ENCODE measurements around the gene CNOT6L. TPM values are rescaled to one million over a fixed set of nuclear protein-coding genes. Genes with fewer than 3 reads are reported as not detected.

Gene CNOT6L
- total and polyA plus RNA-seq, 2 donors from 2014 or later: 5.8 to 73.3 TPM

DNA sequence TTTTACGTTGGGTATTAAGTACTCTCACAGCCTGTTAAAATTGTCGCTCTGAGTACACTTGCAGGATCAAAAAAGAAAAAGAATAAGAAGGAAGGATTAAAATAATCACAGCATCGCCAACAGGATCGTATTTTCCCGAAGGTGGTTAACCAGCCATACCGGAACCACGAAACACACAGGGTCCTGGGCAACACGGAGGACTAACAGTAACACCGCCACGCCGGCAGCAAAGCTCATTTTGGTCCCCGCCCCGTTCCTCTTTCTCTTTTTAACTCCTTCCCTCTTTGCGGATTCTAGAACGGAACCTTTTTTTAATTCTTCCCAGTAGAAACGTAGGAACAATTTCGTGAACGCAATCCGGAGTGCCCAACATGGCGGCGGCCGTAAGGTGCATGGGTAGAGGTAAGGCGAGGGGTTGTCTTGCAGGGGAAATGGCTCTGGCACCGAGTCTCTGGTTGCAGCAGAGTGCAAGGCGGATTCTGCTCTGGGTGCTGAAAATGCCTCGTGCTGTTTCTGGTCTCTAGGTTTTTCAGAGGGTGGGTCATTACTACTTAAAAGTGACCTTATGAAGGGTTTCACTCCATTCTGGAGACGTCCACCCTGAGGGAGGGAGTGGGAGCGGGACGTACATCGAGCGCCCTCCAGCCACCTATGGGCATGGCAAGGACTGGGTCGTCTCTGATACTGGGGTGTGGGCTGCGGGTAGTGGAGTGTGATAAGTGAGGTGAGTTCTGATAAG, 43.5 kb upstream of the CNOT6L start, which contains the start of gene MRPL1:
TSS of gene MRPL1 (plus strand) at position 353 of the 739 bp plus-strand sequence. CDS start at position 372, 19 bp downstream.
- no peaks in the 10 kb centered on the region for H3K36me3 ChIP-seq (ENCODE audit: control insufficient read depth in 2 of 3, insufficient read depth in 3 of 3, low read length in 3 of 3)
- no peaks in the 10 kb centered on the region for H3K9me3 ChIP-seq (ENCODE audit: control insufficient read depth in 2 of 3, insufficient read depth in 1 of 3, low read length in 3 of 3)
- H3K9ac ChIP-seq (ENCODE audit: low read length in 3 of 3): peak within 1 kb of the TSS; percentile 91 to 97 (median 96)
- no peaks in the 10 kb centered on the region for H3K27me3 ChIP-seq (ENCODE audit: control insufficient read depth, insufficient read depth, low read length)
- TF ChIP-seq, protein P1, sequence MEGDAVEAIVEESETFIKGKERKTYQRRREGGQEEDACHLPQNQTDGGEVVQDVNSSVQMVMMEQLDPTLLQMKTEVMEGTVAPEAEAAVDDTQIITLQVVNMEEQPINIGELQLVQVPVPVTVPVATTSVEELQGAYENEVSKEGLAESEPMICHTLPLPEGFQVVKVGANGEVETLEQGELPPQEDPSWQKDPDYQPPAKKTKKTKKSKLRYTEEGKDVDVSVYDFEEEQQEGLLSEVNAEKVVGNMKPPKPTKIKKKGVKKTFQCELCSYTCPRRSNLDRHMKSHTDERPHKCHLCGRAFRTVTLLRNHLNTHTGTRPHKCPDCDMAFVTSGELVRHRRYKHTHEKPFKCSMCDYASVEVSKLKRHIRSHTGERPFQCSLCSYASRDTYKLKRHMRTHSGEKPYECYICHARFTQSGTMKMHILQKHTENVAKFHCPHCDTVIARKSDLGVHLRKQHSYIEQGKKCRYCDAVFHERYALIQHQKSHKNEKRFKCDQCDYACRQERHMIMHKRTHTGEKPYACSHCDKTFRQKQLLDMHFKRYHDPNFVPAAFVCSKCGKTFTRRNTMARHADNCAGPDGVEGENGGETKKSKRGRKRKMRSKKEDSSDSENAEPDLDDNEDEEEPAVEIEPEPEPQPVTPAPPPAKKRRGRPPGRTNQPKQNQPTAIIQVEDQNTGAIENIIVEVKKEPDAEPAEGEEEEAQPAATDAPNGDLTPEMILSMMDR (IDR thresholded peaks at IDR 0.05; ENCODE audit: borderline replicate concordance, extremely low read depth, insufficient read depth): no peak
- FAIRE-seq (peak; percentile 93), DNase-seq (peak; percentile 92 to 98 (median 95))
- peak within 1 kb of the TSS; percentile 91 to 98 (median 98) for H3K4me3 ChIP-seq (ENCODE audit: low read length in 3 of 3)
- H3K27ac ChIP-seq (ENCODE audit: low read depth in 2 of 2, low read length in 2 of 2): peak within 1 kb of the TSS; percentile 94 to 95
- H3K4me1 ChIP-seq (ENCODE audit: control insufficient read depth in 2 of 3, insufficient read depth in 2 of 3, low read depth in 1 of 3, low read length in 3 of 3): peaks cover 0 to 3% (median 0%) of the 10 kb centered on the region in 3 donors
- intact Hi-C loops (cut with DNase I): no loop called here

DNA sequence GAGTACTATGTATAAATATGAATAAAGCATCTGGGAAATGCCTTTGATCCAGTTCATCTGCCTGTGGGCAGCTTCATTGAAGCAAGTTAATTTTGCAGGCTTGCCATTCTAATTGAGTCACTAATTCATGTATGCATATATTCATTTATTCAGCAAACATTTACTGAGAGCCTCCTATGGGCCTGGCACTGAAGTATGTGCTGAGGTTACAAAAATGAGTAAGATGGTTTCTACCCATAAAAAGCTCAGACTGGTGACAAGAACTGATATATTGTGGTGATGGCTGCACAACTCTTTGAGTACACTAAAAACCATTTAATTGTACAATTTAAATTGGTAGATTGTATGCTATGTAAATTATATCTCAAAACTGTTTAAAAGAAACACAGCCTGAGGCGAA, 42.3 kb upstream of the CNOT6L start:
- peak in 1 of 5 donors; percentile 44 for DNase-seq
- no peak for FAIRE-seq
- Histone ChIP-seq H3K9me3 (ENCODE audit: control insufficient read depth in 2 of 3, insufficient read depth in 1 of 3, low read length in 3 of 3) (no peaks in the 10 kb centered on the region), H3K9ac (ENCODE audit: low read length in 3 of 3) (peak overlapping the region in 2 of 3 donors; percentile 91 to 97), H3K36me3 (ENCODE audit: control insufficient read depth in 2 of 3, insufficient read depth in 3 of 3, low read length in 3 of 3) (no peaks in the 10 kb centered on the region), H3K4me1 (ENCODE audit: control insufficient read depth in 2 of 3, insufficient read depth in 2 of 3, low read depth in 1 of 3, low read length in 3 of 3) (peaks cover 0 to 3% (median 0%) of the 10 kb centered on the region in 3 donors), H3K4me3 (ENCODE audit: low read length in 3 of 3) (peak overlapping the region; percentile 91 to 98 (median 98)), H3K27ac (ENCODE audit: low read depth in 2 of 2, low read length in 2 of 2) (peak overlapping the region; percentile 94 to 95), H3K27me3 (ENCODE audit: control insufficient read depth, insufficient read depth, low read length) (no peaks in the 10 kb centered on the region)
- intact Hi-C loops (cut with DNase I): no loop called here
- TF ChIP-seq, protein P1 (IDR thresholded peaks at IDR 0.05; ENCODE audit: borderline replicate concordance, extremely low read depth, insufficient read depth): no peak

GRCh38 chr4:77859256-77859655, 40.1 kb upstream of the CNOT6L start:
- Histone ChIP-seq H3K27me3 (ENCODE audit: control insufficient read depth, insufficient read depth, low read length) (no peaks in the 10 kb centered on the region), H3K4me1 (ENCODE audit: control insufficient read depth in 2 of 3, insufficient read depth in 2 of 3, low read depth in 1 of 3, low read length in 3 of 3) (peaks cover 0 to 3% (median 0%) of the 10 kb centered on the region in 3 donors), H3K4me3 (ENCODE audit: low read length in 3 of 3) (no peak overlapping the region), H3K9ac (ENCODE audit: low read length in 3 of 3) (no peak overlapping the region), H3K36me3 (ENCODE audit: control insufficient read depth in 2 of 3, insufficient read depth in 3 of 3, low read length in 3 of 3) (no peaks in the 10 kb centered on the region), H3K27ac (ENCODE audit: low read depth in 2 of 2, low read length in 2 of 2) (no peak overlapping the region), H3K9me3 (ENCODE audit: control insufficient read depth in 2 of 3, insufficient read depth in 1 of 3, low read length in 3 of 3) (no peaks in the 10 kb centered on the region)
- DNase-seq: peak in 1 of 5 donors; percentile 15
- intact Hi-C loops (cut with DNase I): no loop called here
- TF ChIP-seq, protein P1 (IDR thresholded peaks at IDR 0.05; ENCODE audit: borderline replicate concordance, extremely low read depth, insufficient read depth): no peak
- no peak for FAIRE-seq
